GM12891 (cell line): ENCODE data around the gene ABL1.

Experiments used
- POLR2A ChIP-seq: IDR thresholded peaks from 2 replicates; pipeline ENCODE4 v1.6.1; 2011; ENCODE audit warnings: low read depth, low read length, control low read depth
- POLR2AphosphoS5 ChIP-seq: IDR thresholded peaks from 2 replicates; pipeline ENCODE4 v1.6.1; 2011; ENCODE audit warnings: low read depth, low read length, control low read depth

GRCh38 chr9:130846487-130847305 lies 11.6 kb downstream of the ABL1 start:
- TF ChIP-seq POLR2A: no peak
- no peak for TF ChIP-seq POLR2AphosphoS5
